HG02623 (cell line): ENCODE results near the gene HABP2.

Source experiments
- ATAC-seq: cut with Tn5 transposase; IDR thresholded peaks from one replicate; pipeline ENCODE4 v1.9.1; 2021; ENCODE audit warnings: moderate library complexity; ENCODE audit not compliant: unreplicated experiment

HABP2 gene

DNA sequence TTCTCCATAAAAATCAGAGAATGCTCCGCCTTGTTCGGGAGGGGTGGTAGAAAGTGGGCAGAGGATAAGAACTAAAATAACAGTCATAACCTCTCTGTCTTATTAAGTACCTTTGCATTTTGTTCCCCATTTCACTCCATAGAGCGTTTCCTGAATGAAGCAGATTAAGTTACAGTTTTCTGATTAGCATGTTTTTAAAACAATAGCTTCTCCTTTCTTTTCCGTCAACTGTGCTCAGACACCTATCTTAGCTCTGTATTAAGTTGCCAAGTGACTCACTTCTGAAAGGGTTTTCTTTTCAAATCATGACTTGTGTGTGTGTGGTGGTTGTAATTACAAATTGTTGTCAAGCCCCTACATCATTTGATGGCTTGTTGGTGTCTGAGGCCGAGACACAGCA lies 1.4 kb downstream of the HABP2 start:
- ATAC-seq: no peak

GRCh38 chr10:113555245-113555644 lies 2.4 kb downstream of the HABP2 start:
- ATAC-seq: no peak

GRCh38 chr10:113555751-113556150 lies 2.9 kb downstream of the HABP2 start:
- no peak for ATAC-seq

DNA sequence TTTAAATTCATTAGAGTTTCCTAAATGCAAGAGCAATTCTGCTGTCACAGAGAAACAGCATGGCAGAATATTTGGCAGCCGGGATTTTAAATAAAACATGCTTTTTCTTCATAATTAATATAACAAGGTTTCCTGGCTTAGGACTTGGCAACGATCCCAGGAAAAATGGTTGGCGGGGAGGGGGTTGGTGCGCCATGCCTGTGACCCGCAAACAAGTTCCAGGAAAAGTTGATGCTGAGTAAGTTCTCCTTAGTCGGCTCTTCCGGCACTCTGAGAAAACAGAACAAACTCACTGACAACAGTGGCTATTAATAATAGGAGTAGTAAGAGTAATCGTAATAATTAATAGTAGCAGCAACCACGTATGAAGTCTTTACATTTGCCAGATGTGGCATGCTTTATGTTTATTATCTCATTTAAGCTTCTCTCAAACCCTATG lies 4.6 kb downstream of the HABP2 start:
- ATAC-seq: no peak

DNA sequence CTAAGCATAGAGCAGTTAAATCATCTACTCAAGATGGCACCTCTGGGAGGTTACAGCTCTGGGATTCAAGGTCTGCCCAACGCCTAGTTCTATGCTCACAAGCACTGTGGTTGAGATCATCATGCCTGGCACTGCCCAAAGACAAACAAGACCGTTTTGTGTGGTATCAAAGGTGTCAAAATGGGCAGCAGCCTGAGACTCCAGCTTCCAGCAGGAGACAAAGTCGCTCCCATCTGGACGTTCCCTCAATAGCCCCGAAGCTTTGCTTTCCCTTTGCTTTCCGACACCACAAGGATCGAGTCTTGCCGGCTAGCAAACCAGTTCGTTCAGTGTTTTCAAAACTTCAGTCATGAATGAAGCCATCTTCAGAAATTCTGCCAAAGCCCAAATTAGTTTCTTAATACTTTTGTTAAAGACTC lies 5.1 kb downstream of the HABP2 start:
- no peak for ATAC-seq

DNA sequence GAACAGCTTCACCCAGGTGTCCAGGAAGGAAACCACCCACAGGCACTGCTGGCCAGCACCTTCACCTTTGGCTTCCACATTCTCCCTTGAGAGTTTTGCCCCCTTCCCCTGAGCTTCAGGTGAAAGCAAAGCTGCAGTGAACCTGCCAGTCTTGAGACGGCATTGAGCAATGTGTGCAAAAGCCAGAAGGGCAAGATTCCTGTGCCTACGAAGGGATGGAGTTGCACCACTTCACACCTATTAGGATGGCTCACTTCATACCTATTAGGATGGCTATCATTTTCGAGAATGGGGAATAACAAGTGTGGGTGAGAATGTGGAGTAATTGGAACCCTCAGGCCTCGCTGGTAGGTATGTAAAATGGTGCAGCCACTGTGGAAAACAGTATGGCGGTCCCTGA lies 7.2 kb downstream of the HABP2 start:
- no peak for ATAC-seq

- no peak for ATAC-seq
These were observed 8.4 kb downstream of the HABP2 start for GRCh38 chr10:113561214-113561613.

DNA sequence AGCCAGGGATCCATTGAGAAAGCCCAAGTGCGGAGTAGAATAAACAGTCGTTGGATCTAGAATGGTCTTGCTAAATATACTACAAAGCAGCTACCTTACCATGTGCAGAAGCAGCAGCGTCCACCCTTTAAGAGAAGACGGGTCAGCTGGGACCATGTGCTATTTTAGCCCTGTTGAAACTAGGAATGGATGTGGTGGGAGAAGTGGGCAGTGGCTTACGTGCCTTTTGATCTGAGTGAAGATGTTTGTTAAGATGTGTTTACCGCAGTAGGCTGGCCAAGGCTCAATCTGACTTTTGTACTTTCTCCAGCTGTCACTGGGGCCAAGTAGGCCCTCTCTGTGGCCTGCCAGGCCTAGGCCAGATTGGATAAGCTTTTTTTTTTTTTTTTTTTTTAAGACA lies 9.2 kb downstream of the HABP2 start:
- ATAC-seq: no peak

DNA sequence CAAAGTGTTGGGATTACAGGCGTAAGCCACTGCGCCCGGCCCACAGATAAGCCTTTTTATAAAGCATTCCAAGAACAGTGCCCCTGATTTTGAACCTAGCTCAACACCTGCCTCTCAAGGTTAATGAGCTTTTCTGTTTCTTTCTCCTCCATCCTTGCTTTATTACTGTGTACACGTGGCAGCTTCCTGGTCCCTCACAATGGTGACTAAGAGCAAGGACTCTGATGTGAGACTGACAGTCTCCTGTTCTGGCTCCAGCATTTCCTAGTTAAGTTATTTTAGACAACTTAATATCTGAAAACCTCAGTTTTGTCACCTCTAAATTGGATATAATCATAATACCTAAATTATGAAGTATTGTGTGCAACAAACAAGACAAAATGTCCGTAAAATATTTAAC lies 9.9 kb downstream of the HABP2 start:
- no peak for ATAC-seq

- peak; percentile 97 for ATAC-seq
These were observed 10.6 kb downstream of the HABP2 start for GRCh38 chr10:113563306-113564088.

GRCh38 chr10:113565364-113565763 lies 12.5 kb downstream of the HABP2 start:
- no peak for ATAC-seq

- ATAC-seq: no peak
These were observed 14.0 kb downstream of the HABP2 start for GRCh38 chr10:113566888-113567287.

- ATAC-seq: no peak
These were observed 16.7 kb downstream of the HABP2 start for GRCh38 chr10:113569576-113569975.

DNA sequence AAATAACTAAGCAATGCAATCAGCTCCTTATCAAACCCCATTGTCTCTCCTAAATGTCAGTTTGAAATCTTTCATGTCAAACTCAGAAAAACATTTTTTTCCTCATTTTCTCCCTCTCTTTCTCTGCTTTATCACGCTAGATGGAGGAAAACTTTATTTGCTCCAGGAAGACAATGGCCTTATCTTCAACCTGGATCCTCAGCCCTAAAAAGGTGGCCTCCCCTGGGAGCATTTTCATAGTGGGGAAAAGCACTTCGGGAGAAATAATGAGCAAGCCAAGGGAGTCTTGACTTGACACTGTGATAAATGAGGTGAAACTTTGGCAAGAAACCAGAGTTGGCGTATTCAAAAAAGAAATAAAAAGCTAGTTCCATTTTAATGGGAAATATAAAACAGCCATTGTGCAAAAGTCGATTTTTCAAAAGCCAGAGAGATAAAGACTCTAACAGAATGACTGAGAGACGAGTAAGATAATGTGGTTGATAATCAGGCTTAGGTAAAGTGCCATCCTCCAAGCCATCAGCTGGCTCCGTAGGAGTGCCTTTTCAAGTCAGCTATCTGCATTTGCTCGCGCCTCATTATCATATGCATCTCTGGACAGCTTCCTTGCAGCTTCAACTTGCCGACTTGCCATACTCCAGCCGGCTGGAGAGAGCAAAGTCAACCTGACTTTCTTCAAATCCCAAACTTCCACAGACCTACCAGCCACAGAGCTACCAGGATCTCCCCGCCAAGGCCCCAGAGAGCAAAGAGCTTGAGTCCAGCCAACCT lies 19.9 kb downstream of the HABP2 start:
- no peak for ATAC-seq

DNA sequence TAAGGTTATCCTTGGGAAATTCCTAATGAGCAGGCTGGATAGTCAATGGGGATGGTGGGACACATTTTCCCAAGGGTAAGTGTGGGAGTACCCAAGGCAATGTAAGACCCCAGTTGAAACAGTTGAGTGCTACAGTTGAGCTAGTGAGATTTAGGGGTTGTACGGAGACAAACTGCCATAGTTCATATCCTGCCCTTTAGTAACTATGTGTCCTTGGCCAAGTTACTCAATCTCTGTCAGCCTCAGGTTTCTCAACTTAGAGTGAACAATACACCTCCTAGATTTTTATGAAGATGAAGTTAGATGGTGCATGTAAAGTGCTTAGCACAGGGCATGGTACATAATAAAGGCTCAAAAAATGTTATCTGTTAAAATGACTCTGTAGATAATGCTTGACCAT lies 20.5 kb downstream of the HABP2 start:
- ATAC-seq: no peak

GRCh38 chr10:113576852-113577251 lies 24.0 kb downstream of the HABP2 start:
- no peak for ATAC-seq

GRCh38 chr10:113578773-113579172 lies 25.9 kb downstream of the HABP2 start:
- no peak for ATAC-seq

DNA sequence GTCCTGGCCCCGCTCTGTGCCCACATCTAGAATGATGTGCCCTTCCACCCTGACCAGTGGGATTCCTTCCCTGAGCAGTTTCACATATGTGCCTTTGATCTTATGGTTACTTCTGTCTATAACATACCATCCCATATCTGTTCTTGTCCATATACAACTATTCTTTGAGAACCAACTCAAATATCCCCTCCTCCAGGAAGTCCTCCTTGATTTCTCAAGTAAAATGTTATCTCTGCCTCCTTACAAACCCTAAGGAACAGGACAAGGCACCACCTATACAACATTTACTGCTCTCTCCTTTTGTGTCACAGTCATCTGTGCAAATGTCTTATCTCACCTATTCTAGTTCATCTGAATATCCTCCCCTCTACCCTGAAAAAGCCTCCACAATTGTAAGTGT lies 28.2 kb downstream of the HABP2 start:
- no peak for ATAC-seq

DNA sequence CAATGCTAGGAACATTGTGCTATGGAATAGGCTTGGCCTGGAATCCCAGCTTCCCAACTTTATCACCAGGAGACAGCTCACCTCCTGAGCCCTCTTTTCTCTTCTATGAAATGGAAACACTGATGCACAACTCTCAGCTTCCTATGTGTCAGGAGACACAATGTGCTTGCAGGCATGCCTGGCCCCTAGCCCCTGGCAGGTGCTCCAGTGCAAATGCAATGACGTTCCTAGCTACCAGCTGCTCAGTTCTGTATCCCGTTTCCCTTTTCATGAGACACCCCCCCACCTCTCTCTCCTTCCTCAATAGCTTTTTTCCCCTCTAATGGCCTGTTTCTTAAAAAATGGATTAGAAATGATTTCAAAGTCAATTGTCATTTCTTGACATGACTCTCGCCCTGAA lies 30.7 kb downstream of the HABP2 start:
- no peak for ATAC-seq

DNA sequence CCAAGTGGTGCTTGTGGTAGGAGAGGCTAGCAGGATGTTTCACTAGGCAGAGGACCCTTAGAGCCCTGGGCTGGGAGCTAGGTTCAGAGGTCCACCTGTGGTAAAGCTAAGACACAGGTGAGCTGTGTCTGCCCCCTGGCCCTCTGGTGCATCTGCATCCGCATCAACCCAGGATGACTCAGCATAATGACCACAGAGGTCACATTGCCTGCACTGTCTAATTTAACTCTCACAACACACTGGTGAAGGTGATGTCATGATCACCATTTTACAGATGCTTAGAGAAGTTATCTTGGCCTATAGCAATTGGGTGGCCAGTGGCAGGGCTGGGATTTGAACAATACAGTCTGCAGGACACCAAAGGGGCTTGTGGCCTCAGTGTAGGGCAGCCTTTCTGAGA lies 33.1 kb downstream of the HABP2 start:
- no peak for ATAC-seq

DNA sequence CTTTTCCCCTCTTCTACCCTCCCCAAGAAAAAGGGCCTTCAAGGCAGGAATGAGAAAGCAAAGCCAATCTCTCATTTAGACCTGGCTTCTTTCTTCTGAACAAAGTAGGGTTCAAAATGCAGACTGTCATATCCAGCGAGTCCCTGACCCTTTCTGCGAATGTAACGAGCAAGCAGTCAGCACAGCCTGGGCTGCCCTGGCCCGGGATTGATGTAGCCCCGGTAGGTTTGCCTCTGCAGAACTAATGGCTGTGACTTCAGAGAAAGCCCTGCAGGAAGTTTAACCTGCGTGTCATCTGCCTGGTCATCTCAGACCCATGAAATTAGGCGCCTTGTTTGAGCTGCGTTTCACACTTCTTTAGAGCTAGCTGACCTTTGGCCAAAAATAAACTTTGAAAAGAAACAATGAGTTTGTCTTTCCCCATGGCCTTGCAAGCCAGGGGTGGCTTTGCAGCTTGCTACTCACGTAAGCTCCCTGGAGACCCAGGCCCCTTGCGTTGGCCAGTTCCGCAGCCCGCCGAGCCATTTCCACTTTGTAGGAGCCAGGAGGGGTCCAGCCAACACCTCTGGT lies 36.4 kb downstream of the HABP2 start:
- no peak for ATAC-seq

DNA sequence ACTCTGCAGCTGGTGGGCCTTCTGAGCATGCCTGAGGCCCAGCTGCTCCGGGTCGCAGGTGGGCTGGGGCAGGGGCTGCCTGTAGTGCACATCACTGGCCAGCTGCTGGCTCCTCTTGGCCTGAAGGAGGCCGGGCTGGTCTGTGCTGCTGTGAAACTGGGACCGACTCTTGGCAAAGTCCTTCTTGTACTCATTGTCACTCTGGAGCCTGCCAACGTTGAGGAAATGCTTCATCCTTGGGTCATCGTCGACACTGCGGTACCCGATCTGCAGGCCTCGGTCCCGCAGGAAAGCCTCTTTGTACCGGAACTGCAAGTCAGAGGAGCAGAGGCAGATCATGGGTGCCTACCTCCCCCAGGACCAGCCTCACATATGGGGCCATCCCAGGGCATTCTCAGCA lies 37.7 kb downstream of the HABP2 start:
- no peak for ATAC-seq
